ENCODE data around the gene PRSS21. TPM values are rescaled to one million over a fixed set of nuclear protein-coding genes. Genes with fewer than 3 reads are reported as not detected.

PRSS21 gene
- total RNA-seq, 1 donor from 2014 or later = 17.1 TPM

- ATAC-seq (no peak), DNase-seq (peak; percentile 46)
- H3K36me3 ChIP-seq = no peaks in the 10 kb centered on the region
- H3K4me3 ChIP-seq = no peak overlapping the region
- intact Hi-C loops (cut with DNase I) = no loop called here
- no peak overlapping the region for H3K27ac ChIP-seq
- H3K4me1 ChIP-seq = no peaks in the 10 kb centered on the region
- H3K27me3 ChIP-seq = peaks cover 19% of the 10 kb centered on the region
- no peaks in the 10 kb centered on the region for H3K9me3 ChIP-seq
- TF ChIP-seq CTCF (IDR thresholded peaks at IDR 0.05) = no peak
These were observed 3.2 kb upstream of the PRSS21 start for GRCh38 chr16:2813771-2814221.

DNA sequence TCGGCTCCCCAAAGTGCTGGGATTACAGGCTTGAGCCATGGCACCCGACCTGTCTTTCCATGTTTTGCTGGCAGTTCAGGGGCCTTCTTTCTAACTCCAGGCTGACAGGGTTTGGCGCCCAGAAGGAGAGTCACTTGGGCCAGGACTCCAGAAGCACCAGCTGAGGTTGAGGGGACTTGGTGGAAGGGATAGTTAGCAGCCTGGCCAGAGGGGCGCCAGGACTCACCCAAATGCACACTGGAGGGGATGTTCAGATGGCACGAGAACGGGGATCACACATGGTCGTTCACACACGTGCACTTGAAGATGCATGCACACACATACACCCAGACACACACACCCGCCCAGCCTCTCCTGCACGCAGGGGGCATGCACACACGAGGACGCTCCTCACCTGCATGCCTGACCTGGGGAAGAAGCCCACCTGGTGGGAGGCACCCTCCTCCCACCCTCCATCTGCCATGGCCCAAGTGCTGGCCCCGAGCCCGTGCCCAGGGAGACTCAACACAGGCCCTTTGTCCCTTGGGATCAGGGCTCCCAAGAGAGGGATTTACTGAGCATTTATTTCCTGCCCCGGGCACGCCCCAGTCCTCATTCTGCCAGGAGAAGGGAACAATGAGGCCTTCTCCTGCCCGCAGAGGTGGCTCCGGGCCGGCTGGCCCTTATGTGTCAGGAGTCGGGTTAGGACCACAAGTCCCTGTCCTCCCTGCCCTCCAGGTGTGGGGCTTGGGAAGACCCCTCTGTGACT is 2.3 kb upstream of the PRSS21 start:
- no peaks in the 10 kb centered on the region for H3K4me1 ChIP-seq
- H3K36me3 ChIP-seq = no peaks in the 10 kb centered on the region
- H3K27ac ChIP-seq = no peak overlapping the region
- DNase-seq (peak; percentile 48), ATAC-seq (no peak)
- no peak for TF ChIP-seq CTCF (IDR thresholded peaks at IDR 0.05)
- H3K4me3 ChIP-seq = no peak overlapping the region
- peaks cover 19% of the 10 kb centered on the region for H3K27me3 ChIP-seq
- intact Hi-C loops (cut with DNase I) = no loop called here
- H3K9me3 ChIP-seq = no peaks in the 10 kb centered on the region

DNA sequence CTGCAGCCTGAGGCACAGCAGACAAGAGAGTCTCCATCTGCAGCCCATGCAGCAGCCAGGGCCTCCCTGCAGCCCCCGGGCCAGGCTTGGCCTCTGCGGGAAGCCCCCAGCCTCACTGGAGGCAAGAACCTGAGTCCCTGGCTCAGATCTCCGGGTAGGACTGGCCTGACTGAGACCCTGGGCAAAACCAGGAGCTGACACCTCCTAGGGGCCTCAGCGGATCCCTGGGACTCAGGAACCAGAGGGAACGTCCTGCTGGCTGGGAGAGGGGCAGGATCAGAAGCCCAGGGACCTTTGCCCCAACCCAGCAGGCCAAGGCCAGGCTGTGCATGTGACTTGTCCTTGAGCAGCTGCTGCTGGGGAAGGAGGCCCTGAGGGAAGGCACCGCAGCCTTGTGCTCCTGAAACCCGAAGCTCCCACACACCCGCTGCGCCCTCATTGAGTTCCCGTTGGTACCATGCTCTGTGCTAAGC is 1.7 kb upstream of the PRSS21 start:
- H3K27me3 ChIP-seq = peaks cover 17% of the 10 kb centered on the region
- H3K9me3 ChIP-seq = no peaks in the 10 kb centered on the region
- H3K4me3 ChIP-seq = no peak overlapping the region
- peak; percentile 62 for ATAC-seq
- no peaks in the 10 kb centered on the region for H3K4me1 ChIP-seq
- no peaks in the 10 kb centered on the region for H3K36me3 ChIP-seq
- DNase-seq = peak; percentile 69
- no peak overlapping the region for H3K27ac ChIP-seq
- no peak for TF ChIP-seq CTCF (IDR thresholded peaks at IDR 0.05)
- intact Hi-C loops (cut with DNase I) = no loop called here

DNA sequence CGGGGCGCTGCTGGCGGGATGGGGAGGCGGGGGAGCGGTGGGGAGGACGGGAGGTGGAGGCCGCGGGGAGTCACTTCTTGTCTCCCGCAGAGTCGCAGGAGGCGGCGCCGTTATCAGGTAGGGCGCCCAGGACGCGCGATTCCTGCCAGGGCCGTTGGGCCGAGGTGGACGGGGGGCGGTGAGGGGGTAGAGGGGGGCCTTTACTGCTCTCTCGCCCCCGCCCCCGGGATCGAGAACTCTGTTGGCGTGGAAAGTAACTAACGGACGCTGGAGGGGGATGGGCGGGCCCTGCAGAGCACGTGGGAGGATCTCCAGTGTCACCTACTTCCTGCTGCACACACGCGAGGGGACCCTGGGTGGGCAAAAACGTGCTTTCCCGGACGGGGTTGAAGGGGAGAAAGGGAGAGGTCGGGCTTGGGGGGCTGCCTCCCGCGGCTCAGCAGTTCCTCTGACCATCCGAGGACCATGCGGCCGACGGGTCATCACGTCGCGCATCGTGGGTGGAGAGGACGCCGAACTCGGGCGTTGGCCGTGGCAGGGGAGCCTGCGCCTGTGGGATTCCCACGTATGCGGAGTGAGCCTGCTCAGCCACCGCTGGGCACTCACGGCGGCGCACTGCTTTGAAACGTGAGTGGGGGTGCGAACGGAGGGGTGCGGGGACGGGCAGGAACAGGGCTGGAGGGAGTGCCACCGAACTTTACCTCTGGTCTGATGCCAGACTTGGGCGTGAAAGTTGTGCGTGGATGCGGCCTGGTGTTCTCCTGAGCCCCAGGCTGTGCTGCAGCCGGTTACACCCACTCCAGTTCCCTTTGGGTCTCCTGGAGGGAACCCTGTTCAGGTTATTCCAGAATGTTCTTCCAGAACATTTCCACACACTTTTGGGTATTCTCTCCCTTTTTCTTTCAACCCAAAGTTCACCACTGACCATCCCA is 569 bp downstream of the PRSS21 start:
- intact Hi-C loops (cut with DNase I) = no loop called here
- DNase-seq (peak; percentile 64), ATAC-seq (peak; percentile 5)
- peak overlapping the region; percentile 1 for H3K4me3 ChIP-seq
- H3K27ac ChIP-seq = no peak overlapping the region
- H3K27me3 ChIP-seq = peaks cover 14% of the 10 kb centered on the region
- TF ChIP-seq CTCF (IDR thresholded peaks at IDR 0.05) = no peak
- no peaks in the 10 kb centered on the region for H3K36me3 ChIP-seq
- no peaks in the 10 kb centered on the region for H3K4me1 ChIP-seq
- H3K9me3 ChIP-seq = no peaks in the 10 kb centered on the region

GRCh38 chr16:2818272-2818876 is 1.3 kb downstream of the PRSS21 start:
- DNase-seq (peak; percentile 43), ATAC-seq (no peak)

More at GRCh38 chr16:2818272-2818876, 1.3 kb downstream of the PRSS21 start:
- Histone ChIP-seq H3K27me3 (peaks cover 11% of the 10 kb centered on the region), H3K4me3 (no peak overlapping the region), H3K4me1 (no peaks in the 10 kb centered on the region), H3K27ac (no peak overlapping the region), H3K36me3 (no peaks in the 10 kb centered on the region), H3K9me3 (no peaks in the 10 kb centered on the region)
- no peak for TF ChIP-seq CTCF (IDR thresholded peaks at IDR 0.05)
- intact Hi-C loops (cut with DNase I) = no loop called here

All from upper lobe of right lung (tissue), 1 donor.